ENCODE measurements around the gene GGT1.
"Not testable (repeated sequence)": the region's sequence is repeated elsewhere in the genome, so short reads cannot be mapped to it uniquely, and the experiment has no call there.

- TF ChIP-seq CTCF, EZH2phosphoT487 (IDR thresholded peaks at IDR 0.05; ENCODE audit: low read length): not testable (repeated sequence)
These were observed 33.5 kb downstream of the GGT1 start for GRCh38 chr22:24636513-24636912.
